ENCODE measurements around the gene CTH.
A peak's percentile ranks its signal among the peaks of the same experiment; 100 is the strongest.

The CTH gene

GRCh38 chr1:70486676-70487458 lies 75.8 kb downstream of the CTH start:
- Mint-ChIP-seq H3K36me3 (ENCODE audit: low read depth) (no peaks in the 10 kb centered on the region), H3K27me3 (no peaks in the 10 kb centered on the region), H3K4me3 (no peak overlapping the region), H3K27ac (no peak overlapping the region), H3K4me1 (no peaks in the 10 kb centered on the region), H3K9me3 (no peaks in the 10 kb centered on the region)
- DNase-seq (no peak), ATAC-seq (no peak)

- Mint-ChIP-seq H3K36me3 (ENCODE audit: low read depth) (no peaks in the 10 kb centered on the region), H3K27ac (no peak overlapping the region), H3K4me1 (no peaks in the 10 kb centered on the region), H3K4me3 (no peak overlapping the region), H3K27me3 (no peaks in the 10 kb centered on the region), H3K9me3 (no peaks in the 10 kb centered on the region)
- DNase-seq (no peak), ATAC-seq (no peak)
Observed at GRCh38 chr1:70487459-70487815, 76.4 kb downstream of the CTH start.

- H3K36me3 Mint-ChIP-seq (ENCODE audit: low read depth), result no peaks in the 10 kb centered on the region
- H3K9me3 Mint-ChIP-seq, result no peaks in the 10 kb centered on the region
- DNase-seq (no peak), ATAC-seq (peak; percentile 28)
- H3K27me3 Mint-ChIP-seq, result no peaks in the 10 kb centered on the region
- no peaks in the 10 kb centered on the region for H3K4me1 Mint-ChIP-seq
- H3K4me3 Mint-ChIP-seq, result no peak overlapping the region
- no peak overlapping the region for H3K27ac Mint-ChIP-seq
Observed at GRCh38 chr1:70487910-70488665, 77.0 kb downstream of the CTH start.
